ENCODE measurements around the gene ZFAND2B.

GRCh38 chr2:219169930-219170654 is 36.5 kb upstream of the ZFAND2B start, which contains the start of gene SLC23A3:
- TF ChIP-seq SIN3A (IDR thresholded peaks at IDR 0.05; ENCODE audit: borderline replicate concordance, insufficient read depth, low read length) (no peak), POLR2AphosphoS5 (IDR thresholded peaks at IDR 0.05; ENCODE audit: low read depth, low read length) (no peak), REST (IDR thresholded peaks at IDR 0.05; ENCODE audit: insufficient read depth in 1 of 2, low read depth in 2 of 2, low read length in 2 of 2) (no peak)
